ENCODE measurements around the gene FAM204A.

The FAM204A gene

GRCh38 chr10:118332236-118332635 lies 9.9 kb downstream of the FAM204A start:
- no peak overlapping the region for H3K27ac ChIP-seq
- TF ChIP-seq ZFX (IDR thresholded peaks at IDR 0.05) (no peak), CTCF (conservative IDR thresholded peaks at IDR 0.05) (no peak)

GRCh38 chr10:118330295-118331076 lies 11.6 kb downstream of the FAM204A start:
- H3K27ac ChIP-seq: no peak overlapping the region
- TF ChIP-seq CTCF (conservative IDR thresholded peaks at IDR 0.05): no peak
- no peak for TF ChIP-seq ZFX (IDR thresholded peaks at IDR 0.05)

GRCh38 chr10:118324140-118324539 lies 18.0 kb downstream of the FAM204A start:
- H3K27ac ChIP-seq: no peak overlapping the region
- TF ChIP-seq ZFX (IDR thresholded peaks at IDR 0.05) (no peak), CTCF (conservative IDR thresholded peaks at IDR 0.05) (no peak)

- no peak overlapping the region for H3K27ac ChIP-seq
- TF ChIP-seq ZFX (IDR thresholded peaks at IDR 0.05) (no peak), CTCF (conservative IDR thresholded peaks at IDR 0.05) (no peak)
Measured at GRCh38 chr10:118321724-118322575, 20.2 kb downstream of the FAM204A start.

GRCh38 chr10:118315629-118316028 lies 26.5 kb downstream of the FAM204A start:
- TF ChIP-seq ZFX (IDR thresholded peaks at IDR 0.05) (no peak), CTCF (conservative IDR thresholded peaks at IDR 0.05) (no peak)
- H3K27ac ChIP-seq: no peak overlapping the region

- no peak for TF ChIP-seq CTCF (conservative IDR thresholded peaks at IDR 0.05)
- TF ChIP-seq ZFX (IDR thresholded peaks at IDR 0.05): no peak
- no peak overlapping the region for H3K27ac ChIP-seq
Measured at GRCh38 chr10:118314882-118315281, 27.2 kb downstream of the FAM204A start.

GRCh38 chr10:118311505-118311904 lies 30.6 kb downstream of the FAM204A start:
- TF ChIP-seq CTCF (conservative IDR thresholded peaks at IDR 0.05) (no peak), ZFX (IDR thresholded peaks at IDR 0.05) (no peak)
- H3K27ac ChIP-seq: no peak overlapping the region
